Thyroid gland (tissue), 4 donors: ENCODE measurements around the gene SPTLC3.

Experiments
- CTCF ChIP-seq, 6 experiments: fragments of 200-600 bp in 3 of 6; fragments of 450-650 bp in 3 of 6; sonication (generic) in 3 of 6; IDR thresholded peaks; one replicate each; pipeline ENCODE4 v1.5.1; 2016 to 2019; ENCODE audit warnings: antibody characterized with exemption in 6 of 6, mild to moderate bottlenecking in 2 of 6, inconsistent platforms in 1 of 6, moderate library complexity in 1 of 6
- POLR2A ChIP-seq, 2 donors: fragments of 450-650 bp; IDR thresholded peaks; one replicate each; pipeline ENCODE4 v1.6.1; 2017; ENCODE audit warnings: antibody characterized with exemption in 2 of 2, mild to moderate bottlenecking in 2 of 2, moderate library complexity in 1 of 2

- no peak for TF ChIP-seq CTCF (IDR thresholded peaks at IDR 0.05)
- TF ChIP-seq POLR2A (IDR thresholded peaks at IDR 0.05), result no peak
Observed at GRCh38 chr20:13058666-13059389, 50.1 kb downstream of the SPTLC3 start.
